Activated B cell treated with CpG ODN at 0.5 μM for 24 hours (primary cell): ENCODE measurements around the gene BCL10. TPM values are rescaled to one million over a fixed set of nuclear protein-coding genes. Genes with fewer than 3 reads are reported as not detected.

Experiments
- ATAC-seq: fragments of 200-7000 bp; cut with Tn5 transposase; one replicate; pipeline ENCODE4 v1.10.0; 2021; ENCODE audit warnings: low read depth, mild to moderate bottlenecking, moderate library complexity
- CTCF ChIA-PET: fragments of 350-600 bp; sonication (Branson Sonifier 250); formaldehyde crosslinking; loops from one replicate; lab custom pipeline; 2021; ENCODE audit warnings: antibody characterized with exemption; lab: Charles Lee
- POLR2A ChIA-PET: fragments of 350-600 bp; sonication (Branson Sonifier 250); formaldehyde crosslinking; loops from one replicate; lab custom pipeline; 2021; ENCODE audit warnings: antibody characterized with exemption; lab: Charles Lee
- DNase-seq: peaks from one replicate; pipeline ENCODE4 v3.0.0; 2022
- H3K27ac Mint-ChIP-seq: one replicate; pipeline ENCODE4 v1.8.0; 2020; ENCODE audit warnings: mixed read lengths
- H3K27me3 Mint-ChIP-seq: one replicate; pipeline ENCODE4 v1.8.0; 2021; ENCODE audit warnings: mixed read lengths
- H3K36me3 Mint-ChIP-seq: one replicate; pipeline ENCODE4 v1.8.0; 2021; ENCODE audit warnings: low read depth, mixed read lengths
- H3K4me1 Mint-ChIP-seq: one replicate; pipeline ENCODE4 v1.8.0; 2021; ENCODE audit warnings: mixed read lengths
- H3K4me3 Mint-ChIP-seq: one replicate; pipeline ENCODE4 v1.8.0; 2020; ENCODE audit warnings: mild to moderate bottlenecking, mixed read lengths
- H3K9me3 Mint-ChIP-seq: one replicate; pipeline ENCODE4 v1.8.0; 2020; ENCODE audit warnings: mixed read lengths
- intact Hi-C: fragments of 100-400 bp; cut with micrococcal nuclease; formaldehyde crosslinking; loops from one replicate; pipeline ENCODE4 v1.15.1; 2024
- total RNA-seq: library from RNA; stranded (reverse); gene quantifications from 2 replicates; pipeline ENCODE4 v1.2.3, GENCODE V29; 2022
- TF ChIP-seq, protein P1 (sequence below): fragments of 200-600 bp; IDR thresholded peaks from one replicate; pipeline ENCODE4 v1.8.0; 2022; ENCODE audit warnings: antibody characterized with exemption, mild to moderate bottlenecking

Gene BCL10
- total RNA-seq, 1 donor from 2014 or later: 52.5 TPM

DNA sequence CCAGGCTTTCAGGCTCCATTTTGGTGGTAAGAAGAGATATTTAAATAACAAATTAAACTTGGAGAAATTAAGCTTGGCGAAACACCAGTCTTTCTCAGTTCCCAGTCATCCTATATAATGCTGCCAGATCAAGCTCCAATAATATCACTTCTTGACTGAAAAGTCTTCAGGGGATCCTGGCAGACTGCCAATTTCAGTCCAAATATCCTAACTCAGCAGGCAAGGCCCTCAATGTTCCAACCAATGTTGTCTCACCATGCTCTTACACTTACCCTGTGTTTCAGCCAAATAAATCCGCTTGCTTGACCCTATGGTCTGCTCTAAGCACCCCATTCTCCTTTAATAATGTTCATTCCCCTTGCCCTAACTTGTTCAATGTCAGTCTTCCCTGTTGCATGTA, 39.9 kb upstream of the BCL10 start:
- ChIA-PET POLR2A (no interaction called here), CTCF (no interaction called here)
- Mint-ChIP-seq H3K9me3 (no peaks in the 10 kb centered on the region), H3K27ac (no peak overlapping the region), H3K36me3 (no peaks in the 10 kb centered on the region), H3K4me3 (no peak overlapping the region), H3K27me3 (no peaks in the 10 kb centered on the region), H3K4me1 (peaks cover 2% of the 10 kb centered on the region)
- DNase-seq (no peak), ATAC-seq (no peak)
- intact Hi-C loops: no loop called here
- TF ChIP-seq, protein P1, sequence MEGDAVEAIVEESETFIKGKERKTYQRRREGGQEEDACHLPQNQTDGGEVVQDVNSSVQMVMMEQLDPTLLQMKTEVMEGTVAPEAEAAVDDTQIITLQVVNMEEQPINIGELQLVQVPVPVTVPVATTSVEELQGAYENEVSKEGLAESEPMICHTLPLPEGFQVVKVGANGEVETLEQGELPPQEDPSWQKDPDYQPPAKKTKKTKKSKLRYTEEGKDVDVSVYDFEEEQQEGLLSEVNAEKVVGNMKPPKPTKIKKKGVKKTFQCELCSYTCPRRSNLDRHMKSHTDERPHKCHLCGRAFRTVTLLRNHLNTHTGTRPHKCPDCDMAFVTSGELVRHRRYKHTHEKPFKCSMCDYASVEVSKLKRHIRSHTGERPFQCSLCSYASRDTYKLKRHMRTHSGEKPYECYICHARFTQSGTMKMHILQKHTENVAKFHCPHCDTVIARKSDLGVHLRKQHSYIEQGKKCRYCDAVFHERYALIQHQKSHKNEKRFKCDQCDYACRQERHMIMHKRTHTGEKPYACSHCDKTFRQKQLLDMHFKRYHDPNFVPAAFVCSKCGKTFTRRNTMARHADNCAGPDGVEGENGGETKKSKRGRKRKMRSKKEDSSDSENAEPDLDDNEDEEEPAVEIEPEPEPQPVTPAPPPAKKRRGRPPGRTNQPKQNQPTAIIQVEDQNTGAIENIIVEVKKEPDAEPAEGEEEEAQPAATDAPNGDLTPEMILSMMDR: no peak

GRCh38 chr1:85315789-85316188, 39.4 kb upstream of the BCL10 start:
- intact Hi-C loops: no loop called here
- no peak overlapping the region for H3K4me3 Mint-ChIP-seq
- H3K27me3 Mint-ChIP-seq: no peaks in the 10 kb centered on the region
- DNase-seq (no peak), ATAC-seq (no peak)
- POLR2A ChIA-PET: no interaction called here
- peaks cover 2% of the 10 kb centered on the region for H3K4me1 Mint-ChIP-seq
- no peaks in the 10 kb centered on the region for H3K9me3 Mint-ChIP-seq
- CTCF ChIA-PET: no interaction called here
- H3K36me3 Mint-ChIP-seq: no peaks in the 10 kb centered on the region
- no peak overlapping the region for H3K27ac Mint-ChIP-seq
- TF ChIP-seq, protein P1: no peak

GRCh38 chr1:85314726-85315125, 38.3 kb upstream of the BCL10 start:
- H3K4me1 Mint-ChIP-seq: peaks cover 2% of the 10 kb centered on the region
- ATAC-seq: no peak
- H3K27ac Mint-ChIP-seq: no peak overlapping the region
- H3K36me3 Mint-ChIP-seq: no peaks in the 10 kb centered on the region
- intact Hi-C loops: no loop called here
- H3K9me3 Mint-ChIP-seq: no peaks in the 10 kb centered on the region
- DNase-seq: no peak
- no peak overlapping the region for H3K4me3 Mint-ChIP-seq
- POLR2A ChIA-PET: no interaction called here
- no peaks in the 10 kb centered on the region for H3K27me3 Mint-ChIP-seq
- CTCF ChIA-PET: no interaction called here
- TF ChIP-seq, protein P1: no peak

DNA sequence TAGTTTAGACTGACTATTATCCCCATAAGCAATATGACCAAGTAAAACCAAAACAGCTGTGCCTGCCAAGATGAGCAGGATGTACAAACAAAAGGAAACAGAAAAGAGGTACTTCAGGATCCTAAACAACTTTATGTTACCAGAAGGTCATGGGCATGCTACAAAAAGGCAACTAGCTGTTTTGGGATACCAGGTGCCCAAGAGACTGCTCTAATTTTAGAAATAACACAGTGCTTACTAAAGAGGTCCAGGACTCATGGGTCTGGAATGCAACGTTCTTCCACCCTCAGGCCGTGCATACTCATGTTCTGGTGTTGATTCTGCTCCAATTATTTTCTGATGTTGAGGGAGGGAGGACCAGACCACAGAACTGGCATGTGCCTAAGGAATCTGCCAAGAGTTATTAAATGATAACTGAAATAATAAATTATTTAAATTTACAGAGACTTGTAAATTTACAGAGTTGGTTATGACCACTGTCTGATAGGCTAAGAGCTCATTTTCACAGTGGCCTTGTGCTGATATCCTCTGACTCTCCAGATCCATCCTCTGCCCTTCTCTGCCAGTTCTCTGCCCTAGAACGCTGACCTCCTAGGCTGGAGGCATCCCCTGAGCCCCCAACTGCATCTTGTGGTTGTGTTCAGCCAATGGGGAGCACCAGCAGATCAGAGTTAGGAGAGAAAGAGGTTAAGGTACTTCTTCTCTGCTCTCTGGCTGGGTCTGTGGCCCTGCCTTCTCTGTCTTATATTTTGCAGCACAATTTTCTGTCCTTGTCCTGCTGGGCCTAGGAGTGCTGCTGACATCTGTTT, 37.7 kb upstream of the BCL10 start:
- no peaks in the 10 kb centered on the region for H3K9me3 Mint-ChIP-seq
- POLR2A ChIA-PET: no interaction called here
- no peaks in the 10 kb centered on the region for H3K27me3 Mint-ChIP-seq
- H3K36me3 Mint-ChIP-seq: no peaks in the 10 kb centered on the region
- DNase-seq: no peak
- no peak overlapping the region for H3K4me3 Mint-ChIP-seq
- no peak overlapping the region for H3K27ac Mint-ChIP-seq
- intact Hi-C loops: loop anchor here (1.0 kb wide), 1 partner anchor 704 kb away; no protein-coding TSS in a partner anchor
- CTCF ChIA-PET: no interaction called here
- no peak for ATAC-seq
- TF ChIP-seq, protein P1: no peak
- peaks cover 2% of the 10 kb centered on the region for H3K4me1 Mint-ChIP-seq

GRCh38 chr1:85311818-85312217, 35.4 kb upstream of the BCL10 start:
- Mint-ChIP-seq H3K4me1 (peaks cover 9% of the 10 kb centered on the region), H3K4me3 (no peak overlapping the region), H3K9me3 (no peaks in the 10 kb centered on the region), H3K27ac (no peak overlapping the region), H3K36me3 (no peaks in the 10 kb centered on the region), H3K27me3 (peaks cover 2% of the 10 kb centered on the region)
- intact Hi-C loops: no loop called here
- TF ChIP-seq, protein P1: no peak
- ChIA-PET POLR2A (no interaction called here), CTCF (no interaction called here)
- no peak for DNase-seq
- no peak for ATAC-seq
